ENCODE results near the gene STXBP6.

Gene STXBP6

DNA sequence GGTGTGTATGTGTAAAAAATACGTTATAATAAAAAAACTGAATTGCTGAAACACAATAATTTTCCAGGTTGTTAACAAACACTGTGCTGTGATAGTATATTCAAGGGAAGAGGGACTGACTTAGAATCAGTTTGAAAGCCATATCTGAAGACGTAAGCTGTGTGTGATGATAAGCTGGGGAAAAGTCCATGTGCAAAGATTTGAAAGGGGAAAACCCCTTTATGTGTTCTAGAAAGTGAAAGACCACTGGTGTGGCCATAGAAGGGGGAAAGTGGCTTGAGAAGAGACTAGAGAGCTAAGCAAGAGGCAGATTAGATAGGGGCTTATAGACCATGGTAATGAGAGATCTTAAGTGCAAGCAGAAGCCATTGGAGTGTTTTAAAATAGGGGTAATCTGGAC is 220.1 kb downstream of the STXBP6 start:
- TF ChIP-seq CREB1 (IDR thresholded peaks at IDR 0.05; ENCODE audit: low read depth) (no peak), YY1 (IDR thresholded peaks at IDR 0.05; ENCODE audit: low read depth) (no peak), RAD21 (IDR thresholded peaks at IDR 0.05; ENCODE audit: low read depth) (no peak), CEBPB (IDR thresholded peaks at IDR 0.05) (no peak), NFIC (IDR thresholded peaks at IDR 0.05) (no peak), ZBTB7A (IDR thresholded peaks at IDR 0.05; ENCODE audit: low read depth) (no peak), TEAD4 (IDR thresholded peaks at IDR 0.05) (no peak), FOXM1 (IDR thresholded peaks at IDR 0.05; ENCODE audit: borderline replicate concordance, low read depth) (no peak), TAF1 (IDR thresholded peaks at IDR 0.05; ENCODE audit: low read depth) (no peak), TCF12 (IDR thresholded peaks at IDR 0.05; ENCODE audit: low read depth) (no peak), EP300 (IDR thresholded peaks at IDR 0.05; ENCODE audit: borderline replicate concordance) (no peak), EGR1 (IDR thresholded peaks at IDR 0.05) (no peak)
- TF ChIP-seq, protein P1, sequence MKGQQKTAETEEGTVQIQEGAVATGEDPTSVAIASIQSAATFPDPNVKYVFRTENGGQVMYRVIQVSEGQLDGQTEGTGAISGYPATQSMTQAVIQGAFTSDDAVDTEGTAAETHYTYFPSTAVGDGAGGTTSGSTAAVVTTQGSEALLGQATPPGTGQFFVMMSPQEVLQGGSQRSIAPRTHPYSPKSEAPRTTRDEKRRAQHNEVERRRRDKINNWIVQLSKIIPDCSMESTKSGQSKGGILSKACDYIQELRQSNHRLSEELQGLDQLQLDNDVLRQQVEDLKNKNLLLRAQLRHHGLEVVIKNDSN (IDR thresholded peaks at IDR 0.05) = no peak
- TF ChIP-seq, protein P2, sequence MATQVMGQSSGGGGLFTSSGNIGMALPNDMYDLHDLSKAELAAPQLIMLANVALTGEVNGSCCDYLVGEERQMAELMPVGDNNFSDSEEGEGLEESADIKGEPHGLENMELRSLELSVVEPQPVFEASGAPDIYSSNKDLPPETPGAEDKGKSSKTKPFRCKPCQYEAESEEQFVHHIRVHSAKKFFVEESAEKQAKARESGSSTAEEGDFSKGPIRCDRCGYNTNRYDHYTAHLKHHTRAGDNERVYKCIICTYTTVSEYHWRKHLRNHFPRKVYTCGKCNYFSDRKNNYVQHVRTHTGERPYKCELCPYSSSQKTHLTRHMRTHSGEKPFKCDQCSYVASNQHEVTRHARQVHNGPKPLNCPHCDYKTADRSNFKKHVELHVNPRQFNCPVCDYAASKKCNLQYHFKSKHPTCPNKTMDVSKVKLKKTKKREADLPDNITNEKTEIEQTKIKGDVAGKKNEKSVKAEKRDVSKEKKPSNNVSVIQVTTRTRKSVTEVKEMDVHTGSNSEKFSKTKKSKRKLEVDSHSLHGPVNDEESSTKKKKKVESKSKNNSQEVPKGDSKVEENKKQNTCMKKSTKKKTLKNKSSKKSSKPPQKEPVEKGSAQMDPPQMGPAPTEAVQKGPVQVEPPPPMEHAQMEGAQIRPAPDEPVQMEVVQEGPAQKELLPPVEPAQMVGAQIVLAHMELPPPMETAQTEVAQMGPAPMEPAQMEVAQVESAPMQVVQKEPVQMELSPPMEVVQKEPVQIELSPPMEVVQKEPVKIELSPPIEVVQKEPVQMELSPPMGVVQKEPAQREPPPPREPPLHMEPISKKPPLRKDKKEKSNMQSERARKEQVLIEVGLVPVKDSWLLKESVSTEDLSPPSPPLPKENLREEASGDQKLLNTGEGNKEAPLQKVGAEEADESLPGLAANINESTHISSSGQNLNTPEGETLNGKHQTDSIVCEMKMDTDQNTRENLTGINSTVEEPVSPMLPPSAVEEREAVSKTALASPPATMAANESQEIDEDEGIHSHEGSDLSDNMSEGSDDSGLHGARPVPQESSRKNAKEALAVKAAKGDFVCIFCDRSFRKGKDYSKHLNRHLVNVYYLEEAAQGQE (IDR thresholded peaks at IDR 0.05; ENCODE audit: low read depth) = no peak
- TF ChIP-seq, protein P3, sequence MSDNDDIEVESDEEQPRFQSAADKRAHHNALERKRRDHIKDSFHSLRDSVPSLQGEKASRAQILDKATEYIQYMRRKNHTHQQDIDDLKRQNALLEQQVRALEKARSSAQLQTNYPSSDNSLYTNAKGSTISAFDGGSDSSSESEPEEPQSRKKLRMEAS (IDR thresholded peaks at IDR 0.05) = no peak

DNA sequence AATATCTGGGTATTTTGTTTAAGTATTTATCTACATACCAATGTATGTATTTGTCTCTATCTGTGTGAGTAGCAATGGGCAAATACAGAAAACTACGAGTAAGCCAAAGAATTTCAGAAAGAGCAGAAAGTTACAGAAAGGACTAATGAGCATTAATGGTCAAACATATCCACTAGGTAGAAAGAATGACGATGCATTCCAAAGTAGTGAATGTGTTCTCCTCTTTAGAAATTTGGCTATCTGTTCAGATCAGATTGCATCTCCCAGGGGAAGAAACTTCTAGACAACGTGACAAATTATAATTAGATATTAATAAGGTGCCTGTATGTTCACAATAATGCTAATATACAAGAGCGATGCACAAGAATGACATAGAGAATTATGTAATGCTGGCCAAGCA is 221.5 kb downstream of the STXBP6 start:
- TF ChIP-seq TCF12 (IDR thresholded peaks at IDR 0.05; ENCODE audit: low read depth) = no peak
- no peak for TF ChIP-seq EP300 (IDR thresholded peaks at IDR 0.05; ENCODE audit: borderline replicate concordance)
- no peak for TF ChIP-seq EGR1 (IDR thresholded peaks at IDR 0.05)
- no peak for TF ChIP-seq ZBTB7A (IDR thresholded peaks at IDR 0.05; ENCODE audit: low read depth)
- TF ChIP-seq, protein P3 (IDR thresholded peaks at IDR 0.05) = no peak
- TF ChIP-seq TAF1 (IDR thresholded peaks at IDR 0.05; ENCODE audit: low read depth) = no peak
- no peak for TF ChIP-seq CREB1 (IDR thresholded peaks at IDR 0.05; ENCODE audit: low read depth)
- TF ChIP-seq, protein P1 (IDR thresholded peaks at IDR 0.05) = no peak
- no peak for TF ChIP-seq CEBPB (IDR thresholded peaks at IDR 0.05)
- TF ChIP-seq FOXM1 (IDR thresholded peaks at IDR 0.05; ENCODE audit: borderline replicate concordance, low read depth) = no peak
- TF ChIP-seq RAD21 (IDR thresholded peaks at IDR 0.05; ENCODE audit: low read depth) = no peak
- no peak for TF ChIP-seq YY1 (IDR thresholded peaks at IDR 0.05; ENCODE audit: low read depth)
- TF ChIP-seq, protein P2 (IDR thresholded peaks at IDR 0.05; ENCODE audit: low read depth) = no peak
- no peak for TF ChIP-seq NFIC (IDR thresholded peaks at IDR 0.05)
- TF ChIP-seq TEAD4 (IDR thresholded peaks at IDR 0.05) = no peak

DNA sequence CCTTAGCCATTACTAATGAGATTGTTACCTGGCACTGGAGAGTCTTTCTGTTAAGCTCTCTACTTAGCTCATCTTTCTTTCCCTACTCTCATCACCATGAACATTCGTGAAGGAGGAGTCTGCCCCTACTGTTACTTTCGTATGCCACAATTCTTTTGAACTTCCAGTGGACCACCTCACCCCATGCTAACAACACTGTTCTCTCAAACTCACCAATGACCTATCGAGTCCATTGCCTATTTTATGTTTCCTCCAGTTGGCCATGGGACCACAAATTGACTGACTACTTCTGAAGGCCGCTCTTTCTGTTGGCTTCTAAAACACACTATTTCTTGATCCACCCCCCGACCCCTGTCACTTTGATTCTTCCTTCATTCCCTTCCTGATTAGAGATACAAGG is 223.6 kb downstream of the STXBP6 start:
- TF ChIP-seq ZBTB7A (IDR thresholded peaks at IDR 0.05; ENCODE audit: low read depth) = no peak
- TF ChIP-seq, protein P2 (IDR thresholded peaks at IDR 0.05; ENCODE audit: low read depth) = no peak
- no peak for TF ChIP-seq TAF1 (IDR thresholded peaks at IDR 0.05; ENCODE audit: low read depth)
- no peak for TF ChIP-seq RAD21 (IDR thresholded peaks at IDR 0.05; ENCODE audit: low read depth)
- no peak for TF ChIP-seq CEBPB (IDR thresholded peaks at IDR 0.05)
- no peak for TF ChIP-seq TEAD4 (IDR thresholded peaks at IDR 0.05)
- TF ChIP-seq CREB1 (IDR thresholded peaks at IDR 0.05; ENCODE audit: low read depth) = no peak
- no peak for TF ChIP-seq NFIC (IDR thresholded peaks at IDR 0.05)

DNA sequence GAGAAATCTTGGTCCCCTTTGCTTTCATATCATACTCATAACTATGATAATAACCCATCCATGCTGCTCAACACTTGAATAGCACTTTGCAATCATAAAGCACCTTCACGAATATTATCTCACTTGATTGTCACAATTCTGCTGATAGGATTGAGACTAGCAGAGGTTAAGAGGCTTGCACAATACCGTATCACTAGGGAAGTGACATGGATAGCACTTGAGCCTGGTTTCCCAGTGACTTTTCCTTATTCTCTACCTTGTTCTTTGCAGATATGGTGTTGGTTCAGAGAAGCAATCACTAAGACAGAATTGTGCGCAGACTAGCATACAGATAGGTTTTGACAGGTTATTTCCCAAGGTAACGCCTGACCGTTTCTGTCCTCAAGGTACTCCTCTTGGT is 229.3 kb downstream of the STXBP6 start:
- TF ChIP-seq TCF12 (IDR thresholded peaks at IDR 0.05; ENCODE audit: low read depth) = no peak
- TF ChIP-seq TEAD4 (IDR thresholded peaks at IDR 0.05) = no peak
- TF ChIP-seq EGR1 (IDR thresholded peaks at IDR 0.05) = no peak
- no peak for TF ChIP-seq FOXM1 (IDR thresholded peaks at IDR 0.05; ENCODE audit: borderline replicate concordance, low read depth)
- no peak for TF ChIP-seq NFIC (IDR thresholded peaks at IDR 0.05)
- TF ChIP-seq ZBTB7A (IDR thresholded peaks at IDR 0.05; ENCODE audit: low read depth) = no peak
- TF ChIP-seq, protein P3 (IDR thresholded peaks at IDR 0.05) = no peak
- no peak for TF ChIP-seq RAD21 (IDR thresholded peaks at IDR 0.05; ENCODE audit: low read depth)
- no peak for TF ChIP-seq TAF1 (IDR thresholded peaks at IDR 0.05; ENCODE audit: low read depth)
- TF ChIP-seq, protein P1 (IDR thresholded peaks at IDR 0.05) = no peak
- TF ChIP-seq CEBPB (IDR thresholded peaks at IDR 0.05) = no peak
- TF ChIP-seq CREB1 (IDR thresholded peaks at IDR 0.05; ENCODE audit: low read depth) = no peak
- no peak for TF ChIP-seq EP300 (IDR thresholded peaks at IDR 0.05; ENCODE audit: borderline replicate concordance)

All from Ishikawa (cell line).